Heart right ventricle (tissue), 16 donors: ENCODE data around the gene CRABP1. TPM values are rescaled to one million over a fixed set of nuclear protein-coding genes. Genes with fewer than 3 reads are reported as not detected.

Experiments
- ATAC-seq, 8 donors: fragments of 200-7000 bp; cut with Tn5 transposase; one replicate each; pipeline ENCODE4 v1.9.1; 2020; ENCODE audit warnings: mild to moderate bottlenecking in 8 of 8, moderate library complexity in 8 of 8, moderate number of reproducible peaks in 1 of 8
- DNase-seq, 2 donors: peaks; one replicate each; pipeline ENCODE4 v3.0.0-alpha.2; 2020
- H3K27ac ChIP-seq, 10 donors: fragments of 200-600 bp; sonication (generic) in 2 of 10; one replicate each; pipeline versions ENCODE4 v1.5.0 to v1.8.0; 2020 to 2022; ENCODE audit warnings: mild to moderate bottlenecking in 3 of 10
- H3K27me3 ChIP-seq, 7 donors: fragments of 200-600 bp; one replicate each; pipeline ENCODE4 v1.8.0; 2021 to 2022; ENCODE audit warnings: mild to moderate bottlenecking in 2 of 7
- H3K36me3 ChIP-seq, 9 donors: fragments of 200-600 bp; sonication (generic) in 1 of 9; one replicate each; pipeline versions ENCODE4 v1.5.0 to v1.8.0; 2020 to 2022; ENCODE audit warnings: mild to moderate bottlenecking in 2 of 9
- H3K4me1 ChIP-seq, 9 donors: fragments of 200-600 bp; sonication (generic) in 1 of 9; one replicate each; pipeline versions ENCODE4 v1.5.0 to v1.8.0; 2020 to 2022; ENCODE audit warnings: mild to moderate bottlenecking in 4 of 9
- H3K4me3 ChIP-seq, 10 donors: fragments of 200-600 bp; sonication (generic) in 2 of 10; one replicate each; pipeline versions ENCODE4 v1.5.0 to v1.8.0; 2020 to 2022; ENCODE audit warnings: mild to moderate bottlenecking in 7 of 10, moderate library complexity in 2 of 10
- H3K9me3 ChIP-seq, 11 donors: fragments of 200-600 bp in 10 of 11; sonication (generic) in 2 of 11; one replicate each; pipeline versions ENCODE4 v1.5.0 to v1.8.0; 2013 to 2022; ENCODE audit warnings: mild to moderate bottlenecking in 2 of 11, control low read depth in 1 of 11, moderate library complexity in 1 of 11
- WGBS, 2 donors: extraction: QIAGEN DNeasy Blood & Tissue Kit; methylation state at CpG; one replicate each; pipeline ENCODE4 v1.1.7; 2013; ENCODE audit warnings: inconsistent platforms in 1 of 2; 5-methylcytosine and 5-hydroxymethylcytosine counted together
- intact Hi-C, 10 donors: fragments of 100-400 bp; cut with DNase I; formaldehyde crosslinking; loops; one replicate each; pipeline versions ENCODE4 v1.11.1 to v1.14.2; 2022
- long read RNA-seq, 3 donors: library from polyadenylated mRNA; unstranded; transcript quantifications; one replicate each; pipeline ENCODE4 v2.0.0, GENCODE V29; 2020 to 2021
- polyA plus RNA-seq, 2 donors: library from polyadenylated mRNA; stranded (reverse); fragments of 200-250 nt; gene quantifications; one replicate each; pipeline ENCODE4 v1.2.3, GENCODE V29; 2013
- total RNA-seq, 10 donors: library from RNA; stranded (reverse); fragmentation: NEBNext Ultra II Directional in 3 of 10; extraction: Animal tissue kit (Norgen Biotek cat#: 25700) in 3 of 10; gene quantifications; one replicate each; pipeline versions ENCODE4 v1.2.1 to v1.2.4, GENCODE V29; 2021 to 2023
- TF ChIP-seq, protein P1 (sequence below), 9 donors: fragments of 200-600 bp; sonication (generic) in 2 of 9; IDR thresholded peaks; one replicate each; pipeline versions ENCODE4 v1.5.0 to v1.8.0; 2021 to 2022; ENCODE audit warnings: antibody characterized with exemption in 9 of 9, mild to moderate bottlenecking in 5 of 9, moderate library complexity in 1 of 9
- donor health status: Arrhythmogenic right ventricular cardiomyopathy.
- donor health status: ischemic (EF 13 %, LVEDD 7.1; RV severe dilation, severe dysfunction).
- donor health status: healthy with polysubstance abuse.
- donor health status: DM: no; HTN: yes; CAD: no.
- donor health status: DM: no; HTN: no; CAD: no.
- donor health status: ischemic (EF 25% LVEDD 6.9; RV normal size, moderate dysfunction).
- donor health status: ischemic (EF 25% LVEDD 5.7; RV mildly dilated, moderate dysfunction).
- donor health status: healthy.
- donor health status: DM: yes; HTN: yes; CAD: no.
- donor health status: Ischemic cardiomyopathy.
- donor health status: ischemic (EF 35%, LVEDD 5.7; RV mildly dilated, moderate dysfunction).
- donor health status: nonischemic (EF 11% LVEDD 7.7; RV severe dilation, severe dysfunction).
- donor health status: DM: yes; HTN: yes; CAD: no.
- donor health status: PGD.
- donor health status: ischemic (EF 29% LVEDD 5.4; RV normal size, mild dysfunction).
- donor health status: nonischemic (EF 23%, LVEDD 6.1; RV moderate dilation, normal function).

The CRABP1 gene
- total RNA-seq: not detected
- not detected for polyA plus RNA-seq
- long read RNA-seq, donor 1: 0 reads
- long read RNA-seq, donor 2: 0 reads
- long read RNA-seq, donor 3: 0 reads

DNA sequence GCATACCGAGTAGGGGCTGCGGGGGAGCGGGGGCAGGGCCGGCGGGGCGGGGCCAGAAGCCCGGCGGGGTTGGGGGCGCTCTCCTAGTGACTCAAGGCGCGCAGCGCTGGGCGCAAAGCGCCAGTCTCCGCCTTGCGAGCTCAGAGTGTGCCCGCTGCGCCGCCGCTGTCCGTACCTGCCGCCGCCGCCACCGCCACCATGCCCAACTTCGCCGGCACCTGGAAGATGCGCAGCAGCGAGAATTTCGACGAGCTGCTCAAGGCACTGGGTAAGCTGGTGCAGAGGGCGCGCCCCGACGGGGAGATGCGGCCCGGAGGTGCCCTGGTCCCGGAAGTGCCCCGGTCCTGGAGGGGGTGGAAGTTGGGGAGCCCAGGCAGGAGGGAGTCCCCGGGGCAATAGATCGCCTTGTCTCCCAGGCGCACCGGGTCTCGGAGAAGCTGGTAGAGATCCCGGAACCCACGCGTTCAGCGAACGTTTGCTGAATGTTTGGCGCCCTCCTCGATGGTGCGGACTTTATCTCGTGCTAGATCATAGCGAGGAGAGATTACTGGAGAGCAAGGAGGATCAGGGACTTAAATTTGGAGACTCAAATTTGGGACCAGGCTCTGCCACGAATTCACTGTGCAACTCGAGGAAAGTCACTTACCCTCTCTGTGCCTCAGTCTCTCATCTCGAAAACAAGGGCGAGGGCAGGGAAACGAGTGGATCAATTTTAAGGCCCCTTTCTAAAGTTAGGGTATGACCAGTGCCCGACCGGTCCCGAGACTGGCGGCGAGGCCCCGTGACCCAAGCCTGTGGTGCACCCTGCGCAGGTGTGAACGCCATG lies at the start of gene CRABP1:
TSS of gene CRABP1 (plus strand) at position 123 of the 826 bp plus-strand sequence. CDS start at position 199, 76 bp downstream.
- TF ChIP-seq, protein P1, sequence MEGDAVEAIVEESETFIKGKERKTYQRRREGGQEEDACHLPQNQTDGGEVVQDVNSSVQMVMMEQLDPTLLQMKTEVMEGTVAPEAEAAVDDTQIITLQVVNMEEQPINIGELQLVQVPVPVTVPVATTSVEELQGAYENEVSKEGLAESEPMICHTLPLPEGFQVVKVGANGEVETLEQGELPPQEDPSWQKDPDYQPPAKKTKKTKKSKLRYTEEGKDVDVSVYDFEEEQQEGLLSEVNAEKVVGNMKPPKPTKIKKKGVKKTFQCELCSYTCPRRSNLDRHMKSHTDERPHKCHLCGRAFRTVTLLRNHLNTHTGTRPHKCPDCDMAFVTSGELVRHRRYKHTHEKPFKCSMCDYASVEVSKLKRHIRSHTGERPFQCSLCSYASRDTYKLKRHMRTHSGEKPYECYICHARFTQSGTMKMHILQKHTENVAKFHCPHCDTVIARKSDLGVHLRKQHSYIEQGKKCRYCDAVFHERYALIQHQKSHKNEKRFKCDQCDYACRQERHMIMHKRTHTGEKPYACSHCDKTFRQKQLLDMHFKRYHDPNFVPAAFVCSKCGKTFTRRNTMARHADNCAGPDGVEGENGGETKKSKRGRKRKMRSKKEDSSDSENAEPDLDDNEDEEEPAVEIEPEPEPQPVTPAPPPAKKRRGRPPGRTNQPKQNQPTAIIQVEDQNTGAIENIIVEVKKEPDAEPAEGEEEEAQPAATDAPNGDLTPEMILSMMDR (IDR thresholded peaks at IDR 0.05): no peak
- H3K27me3 ChIP-seq: peaks cover 18 to 89% (median 74%) of the 10 kb centered on the region in 7 donors
- peak within 1 kb of the TSS in 2 of 10 donors; percentile 20 to 23 for H3K4me3 ChIP-seq
- H3K36me3 ChIP-seq: no peaks in the 10 kb centered on the region
- no peaks in the 10 kb centered on the region for H3K9me3 ChIP-seq
- no peak within 1 kb of the TSS for H3K27ac ChIP-seq
- intact Hi-C loops: loop anchor here in 1 of 10 donors (10.0 kb wide), 1 partner anchor 54 kb away; no protein-coding TSS in a partner anchor
- ATAC-seq (peak in 1 of 8 donors; percentile 33), DNase-seq (no peak)
- WGBS, 2 donors: 2 to 3% methylated on average over 60 to 67 of the region's 67 CpGs
- peaks cover 0 to 18% (median 11%) of the 10 kb centered on the region in 9 donors for H3K4me1 ChIP-seq

DNA sequence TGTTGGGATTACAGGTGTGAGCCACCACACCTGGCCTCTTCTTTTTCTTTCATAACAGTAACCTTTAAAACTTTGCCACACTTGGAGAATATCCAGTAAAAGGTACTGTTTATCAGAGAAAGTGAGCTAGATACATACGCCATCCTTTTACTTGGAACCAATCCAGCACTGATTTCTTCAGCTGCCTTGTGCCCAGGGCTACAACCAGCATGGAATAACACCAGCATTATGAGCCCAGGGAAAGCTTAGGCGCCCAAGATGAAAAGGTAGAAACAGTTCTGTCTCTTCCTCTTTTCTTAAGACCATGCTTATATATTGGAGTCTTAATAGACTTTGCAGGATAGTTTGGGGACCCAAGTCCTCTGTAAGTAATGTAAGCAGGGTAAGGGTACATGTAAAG lies 49.1 kb upstream of the CRABP1 start:
- WGBS, 2 donors: 49 to 77% methylated on average over 2 of the region's 2 CpGs
- TF ChIP-seq, protein P1 (IDR thresholded peaks at IDR 0.05): no peak
- DNase-seq (no peak), ATAC-seq (no peak)
- Histone ChIP-seq H3K27me3 (no peaks in the 10 kb centered on the region), H3K27ac (no peak overlapping the region), H3K4me1 (peaks cover 0 to 7% (median 0%) of the 10 kb centered on the region in 9 donors), H3K36me3 (peaks cover 0 to 95% (median 25%) of the 10 kb centered on the region in 9 donors), H3K4me3 (no peak overlapping the region), H3K9me3 (no peaks in the 10 kb centered on the region)
- intact Hi-C loops: no loop called here

DNA sequence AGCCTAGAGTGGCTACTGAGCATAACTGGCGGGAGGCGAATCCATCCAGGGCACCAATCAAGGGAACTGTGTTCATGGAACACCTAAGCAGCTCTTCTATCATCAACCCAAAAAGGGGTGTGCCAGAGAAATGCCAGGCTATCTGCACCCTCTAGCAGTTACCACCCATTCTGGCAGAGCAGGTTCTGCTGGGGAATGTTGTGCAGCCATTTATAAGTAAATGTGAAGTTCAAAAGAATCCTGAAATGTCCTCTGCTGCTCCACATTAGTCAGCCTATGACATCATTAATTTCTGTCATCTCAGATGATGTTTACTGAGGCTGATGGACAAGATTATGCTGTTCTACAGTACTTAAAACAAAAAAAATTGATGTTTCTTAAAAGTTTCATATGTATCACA lies 48.5 kb upstream of the CRABP1 start:
- Histone ChIP-seq H3K36me3 (peaks cover 0 to 89% (median 25%) of the 10 kb centered on the region in 9 donors), H3K9me3 (no peaks in the 10 kb centered on the region), H3K27ac (no peak overlapping the region), H3K4me1 (peaks cover 0 to 7% (median 0%) of the 10 kb centered on the region in 9 donors), H3K4me3 (no peak overlapping the region), H3K27me3 (no peaks in the 10 kb centered on the region)
- ATAC-seq: peak in 2 of 8 donors; percentile 33 to 35
- no peak for DNase-seq
- TF ChIP-seq, protein P1 (IDR thresholded peaks at IDR 0.05): no peak
- 87 to 89% methylated on average over 2 of the region's 2 CpGs for WGBS, 2 donors
- intact Hi-C loops: no loop called here

DNA sequence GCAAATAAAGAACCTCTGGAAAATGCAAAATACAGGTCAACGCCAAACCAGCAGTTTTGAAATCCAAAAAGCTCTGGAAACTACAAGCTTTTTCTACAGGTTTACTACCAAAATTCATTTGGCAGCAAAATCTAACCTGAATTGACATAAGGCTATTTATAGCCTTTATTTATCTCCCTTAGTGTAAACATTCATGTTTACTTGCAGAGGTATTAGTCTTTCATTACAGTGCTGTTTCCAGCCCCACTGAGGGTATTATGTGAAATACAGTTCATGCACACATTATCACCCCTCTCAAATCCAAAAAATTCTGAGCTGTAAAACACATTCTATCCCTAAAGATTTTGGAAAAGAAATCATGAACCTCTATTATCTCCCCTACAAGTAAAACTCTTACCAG lies 47.9 kb upstream of the CRABP1 start:
- no peak for ATAC-seq
- intact Hi-C loops: no loop called here
- Histone ChIP-seq H3K27me3 (no peaks in the 10 kb centered on the region), H3K4me1 (peaks cover 0 to 7% (median 0%) of the 10 kb centered on the region in 9 donors), H3K9me3 (no peaks in the 10 kb centered on the region), H3K36me3 (peaks cover 0 to 83% (median 25%) of the 10 kb centered on the region in 9 donors), H3K4me3 (no peak overlapping the region), H3K27ac (no peak overlapping the region)
- DNase-seq: no peak
- TF ChIP-seq, protein P1 (IDR thresholded peaks at IDR 0.05): no peak
- 95 to 98% methylated on average over 1 of the region's 1 CpG for WGBS, 2 donors
